HG03565 (cell line): ENCODE data around the gene RUNX1.
"Not testable (repeated sequence)": the region's sequence is repeated elsewhere in the genome, so short reads cannot be mapped to it uniquely, and the experiment has no call there.

ENCODE experiments used
- ATAC-seq: cut with Tn5 transposase; IDR thresholded peaks from one replicate; pipeline ENCODE4 v1.9.1; 2021; ENCODE audit warnings: mild to moderate bottlenecking, moderate library complexity; ENCODE audit not compliant: unreplicated experiment

Gene RUNX1

DNA sequence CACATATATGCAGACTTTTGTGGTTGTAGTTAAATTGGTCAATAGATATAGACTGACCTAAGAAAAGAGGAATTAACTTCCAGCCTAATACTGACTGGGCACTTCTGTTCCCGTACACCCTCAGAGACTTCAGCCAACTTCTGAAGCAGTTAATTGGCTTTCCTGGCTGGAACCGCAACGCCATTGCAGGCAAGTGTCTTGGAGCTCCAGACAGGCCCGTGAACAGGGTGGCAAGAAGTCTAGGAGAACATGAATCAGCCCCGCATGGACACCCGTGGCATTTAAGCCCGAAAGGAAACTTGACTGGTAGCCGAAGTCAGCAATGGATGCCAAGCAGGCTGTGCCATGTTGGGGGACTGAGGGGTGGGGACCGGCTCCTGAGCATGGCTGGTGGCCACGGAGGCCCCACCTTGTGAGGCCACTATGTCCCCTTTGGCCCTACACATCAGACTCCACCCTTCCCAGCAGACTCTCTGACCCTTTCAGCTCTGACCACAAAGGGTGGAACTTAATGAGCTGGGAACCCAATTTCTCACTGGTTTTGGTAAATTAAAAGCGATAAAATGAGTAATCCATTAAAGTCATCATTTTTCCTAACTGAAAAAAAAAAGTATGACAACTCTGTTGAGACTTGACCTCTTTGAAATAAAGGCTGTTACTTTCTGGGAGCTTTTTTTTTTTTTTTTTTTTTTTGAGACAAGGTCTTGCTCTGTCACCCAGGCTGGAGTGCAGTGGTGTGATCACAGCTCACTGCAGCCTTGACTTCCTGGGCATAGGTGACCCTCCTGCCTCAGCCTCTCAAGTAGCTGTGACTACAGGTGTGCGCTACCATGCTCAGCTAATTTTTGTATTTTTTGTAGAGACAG, 54.1 kb downstream of the RUNX1 start:
- no peak for ATAC-seq

DNA sequence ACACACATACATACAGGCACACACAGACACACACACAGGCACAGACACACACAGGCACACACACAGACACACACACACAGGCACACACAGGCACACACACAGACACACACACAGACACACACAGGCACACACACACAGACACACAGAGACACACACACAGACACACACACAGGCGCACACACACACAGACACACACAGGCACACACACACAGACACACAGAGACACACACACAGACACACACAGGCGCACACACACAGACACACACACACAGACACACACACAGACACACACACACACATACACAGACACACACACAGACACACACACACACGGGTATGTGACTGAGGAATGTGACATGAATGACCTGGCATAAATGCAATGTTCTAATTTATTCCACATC, 55.6 kb downstream of the RUNX1 start:
- ATAC-seq: not testable (repeated sequence)

DNA sequence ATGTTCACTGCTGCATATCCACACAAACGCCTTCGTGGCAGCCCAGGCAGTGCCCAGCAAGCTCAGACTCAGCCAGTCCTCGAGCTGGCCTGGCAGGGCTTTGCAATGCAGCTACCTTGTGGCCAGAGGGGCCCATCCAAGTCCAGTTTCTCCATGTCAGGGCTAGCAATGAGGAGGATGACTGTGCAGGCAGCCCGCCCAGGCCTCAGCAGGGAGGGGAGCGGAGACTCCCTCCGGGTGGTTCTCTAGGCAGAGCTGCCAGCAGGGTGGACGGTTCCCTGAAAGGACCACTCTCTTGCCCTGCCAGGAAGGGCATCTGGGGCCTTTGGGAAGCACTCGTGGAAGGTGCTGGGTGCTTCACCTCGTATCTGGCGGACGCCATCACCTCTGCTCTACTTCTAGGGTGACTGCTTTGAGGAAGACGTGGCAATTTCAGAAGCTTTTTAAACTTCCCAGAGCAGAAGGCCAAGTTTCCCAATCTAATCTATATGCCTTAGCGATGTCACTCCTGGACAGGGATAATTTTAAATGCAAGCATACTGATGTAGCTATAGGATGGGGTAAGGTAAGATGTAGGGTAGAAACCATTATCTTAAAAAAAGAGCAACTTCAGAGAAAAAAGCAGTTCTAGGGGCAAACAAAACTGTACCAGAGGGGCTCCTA, 56.2 kb downstream of the RUNX1 start:
- no peak for ATAC-seq

DNA sequence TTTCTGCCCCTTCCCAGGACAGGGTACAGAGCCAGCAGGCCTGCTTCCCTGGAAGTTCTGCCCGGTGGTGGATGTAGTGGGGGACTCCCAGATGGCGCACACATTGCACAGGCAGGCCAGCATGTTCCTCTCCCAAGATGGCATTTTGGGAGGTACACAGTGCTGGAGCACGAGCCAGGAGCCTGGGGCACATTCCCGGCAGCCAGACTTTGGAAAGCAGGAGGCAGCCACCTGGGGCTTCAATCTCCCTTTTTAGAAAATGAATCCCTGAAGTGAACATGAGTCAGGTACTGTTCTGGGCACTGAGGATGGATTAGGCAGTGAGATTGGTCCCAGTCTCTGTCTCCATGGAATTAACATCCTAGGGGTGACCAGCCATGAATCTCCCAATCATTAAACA, 56.9 kb downstream of the RUNX1 start:
- no peak for ATAC-seq

DNA sequence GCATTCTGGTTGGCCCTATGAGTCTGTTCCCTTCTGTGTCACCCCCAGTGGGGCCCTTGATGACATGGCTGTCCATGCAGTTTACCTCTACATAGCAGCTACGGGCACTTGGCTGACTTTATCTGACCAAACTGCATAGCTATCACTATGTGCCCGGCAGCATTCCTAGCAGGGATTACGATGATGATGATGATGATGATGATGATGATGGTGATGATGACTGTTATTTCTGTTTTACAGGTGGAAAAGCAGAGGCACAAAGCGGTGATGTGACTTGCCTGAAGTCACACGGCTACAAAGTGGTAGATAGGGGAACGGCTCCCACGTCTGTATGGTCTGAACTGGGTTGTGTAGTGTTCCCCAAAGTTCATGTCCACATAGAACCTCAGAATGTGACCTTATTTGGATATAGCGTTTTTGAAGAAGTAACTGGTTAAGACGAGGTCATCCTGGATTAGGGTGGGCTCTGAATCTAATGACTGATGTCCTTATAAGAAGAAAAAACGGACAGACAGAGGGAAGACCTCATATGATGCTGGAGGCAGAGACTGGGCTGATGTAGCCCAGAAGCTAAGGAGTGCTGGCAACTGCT, 57.6 kb downstream of the RUNX1 start:
- ATAC-seq: no peak

DNA sequence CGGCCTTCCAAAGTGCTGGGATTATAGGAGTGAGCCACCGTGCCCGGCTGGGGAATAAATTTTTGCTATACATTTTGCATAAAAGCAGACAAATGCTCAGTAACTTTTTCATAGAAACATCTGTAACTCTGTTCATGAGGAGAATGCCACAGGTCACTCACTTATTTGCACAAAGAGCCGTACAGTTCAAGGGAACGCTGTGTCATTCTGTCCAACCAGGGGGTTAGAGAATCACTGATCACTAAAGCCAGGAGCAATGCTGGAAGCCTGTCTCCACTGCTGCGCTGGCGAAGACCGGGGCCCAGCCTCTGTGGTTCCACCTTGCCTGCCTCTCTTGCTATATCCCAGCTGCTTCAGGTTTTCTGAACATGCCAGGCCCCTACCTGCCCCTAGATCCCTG, 58.3 kb downstream of the RUNX1 start:
- no peak for ATAC-seq

DNA sequence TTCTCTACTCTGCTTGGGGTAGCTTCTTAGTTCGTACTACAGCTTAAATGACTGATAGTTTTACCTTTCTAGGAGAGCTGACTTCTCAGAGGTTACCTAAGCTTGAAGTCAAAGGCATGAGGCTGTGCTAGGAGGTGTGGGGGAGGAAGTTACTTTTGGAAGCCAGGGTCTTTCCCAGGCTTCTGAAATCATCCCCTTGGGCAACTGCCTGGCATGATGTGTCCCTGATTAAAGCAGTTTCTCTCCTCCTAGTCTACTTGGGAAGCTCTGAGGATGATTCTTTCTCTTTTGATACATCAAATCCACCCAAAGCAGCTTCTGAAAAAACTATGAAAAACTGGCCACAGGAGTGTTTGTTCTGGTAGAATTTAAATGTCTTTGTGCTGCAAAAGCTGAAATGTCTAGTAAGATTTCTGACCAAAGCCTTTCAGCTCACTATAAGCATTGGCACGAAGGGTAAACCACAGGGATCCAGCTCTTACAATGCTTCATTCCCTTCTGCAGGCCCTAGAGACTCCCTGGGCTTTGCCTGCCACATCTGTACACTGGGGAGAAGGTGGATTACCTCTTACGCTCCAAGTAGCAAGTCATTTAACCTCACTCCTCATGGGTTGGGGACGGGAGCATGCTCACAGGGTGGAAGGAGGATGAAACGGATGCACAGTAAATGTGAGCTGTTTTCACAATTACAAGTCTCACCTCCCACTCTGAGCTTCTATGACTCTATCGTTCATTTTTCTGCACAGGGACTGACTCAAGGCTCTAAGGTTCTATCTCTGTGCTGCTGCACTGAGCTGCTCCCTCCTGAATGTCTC, 59.6 kb downstream of the RUNX1 start:
- ATAC-seq: peak; percentile 38

DNA sequence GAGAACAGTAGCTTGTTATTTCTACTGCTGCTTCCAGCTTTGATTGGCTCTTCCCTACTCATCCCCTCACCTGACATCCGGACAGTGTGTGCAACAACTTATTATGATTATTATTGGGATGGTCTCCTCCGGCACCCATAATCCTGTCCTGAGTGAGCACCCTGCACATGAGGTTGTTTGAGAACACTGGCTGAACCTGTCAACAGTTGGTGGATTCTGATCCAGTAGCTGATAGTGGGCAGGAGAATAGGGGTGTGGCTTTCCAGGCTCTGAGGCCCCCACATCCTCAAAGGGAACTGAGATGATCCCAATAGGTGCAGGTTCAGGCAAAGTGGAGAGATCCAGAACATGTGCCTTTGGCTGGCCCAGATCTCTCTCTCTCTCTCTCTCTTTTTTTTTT, 60.5 kb downstream of the RUNX1 start:
- no peak for ATAC-seq

DNA sequence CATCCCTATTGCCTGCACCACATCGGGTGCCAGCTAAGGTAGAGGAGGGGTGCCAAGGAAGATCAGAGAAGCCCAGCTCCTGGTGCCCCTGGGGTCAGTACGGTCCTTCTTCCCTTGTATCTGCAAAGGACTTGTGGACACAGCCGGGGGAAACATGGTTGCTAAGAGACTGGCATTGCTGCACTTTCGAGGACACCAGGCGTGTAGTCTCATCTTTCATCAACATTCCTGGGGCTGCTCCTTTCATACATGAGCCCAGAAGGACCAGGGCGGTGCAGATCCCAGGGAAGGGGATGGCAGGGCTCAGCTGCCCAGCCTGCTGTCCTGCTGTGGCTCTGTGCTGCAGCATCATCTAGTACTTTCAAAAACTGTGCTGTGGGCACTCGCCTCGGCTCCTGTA, 61.0 kb downstream of the RUNX1 start:
- no peak for ATAC-seq

DNA sequence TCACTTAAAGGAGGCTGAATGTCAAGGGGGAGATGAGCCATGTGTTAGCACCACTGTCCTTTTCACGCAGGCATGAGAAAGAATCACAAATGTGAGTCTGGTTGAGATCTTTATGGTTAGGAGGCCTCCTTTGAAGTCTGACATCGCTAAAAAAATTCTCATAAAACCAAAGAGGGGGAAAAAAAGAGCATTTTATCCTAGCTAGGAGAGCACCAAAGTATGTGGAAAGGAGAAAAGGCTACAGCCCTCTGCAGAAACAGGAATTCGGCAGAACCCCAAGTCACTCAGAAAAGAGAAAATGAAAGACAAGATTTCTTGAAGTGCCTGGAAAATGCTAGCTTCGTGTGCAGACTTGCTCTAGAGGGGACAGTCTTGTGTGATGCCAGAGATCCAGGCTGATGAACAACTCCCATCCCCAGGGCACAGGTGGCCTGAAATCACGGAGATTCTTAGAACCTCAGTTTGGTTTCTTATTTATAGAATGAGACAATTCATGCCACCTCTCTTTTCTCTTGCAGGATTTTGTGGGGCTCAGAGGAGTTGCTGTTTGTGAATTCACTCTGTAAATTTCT, 61.5 kb downstream of the RUNX1 start:
- ATAC-seq: peak; percentile 5

DNA sequence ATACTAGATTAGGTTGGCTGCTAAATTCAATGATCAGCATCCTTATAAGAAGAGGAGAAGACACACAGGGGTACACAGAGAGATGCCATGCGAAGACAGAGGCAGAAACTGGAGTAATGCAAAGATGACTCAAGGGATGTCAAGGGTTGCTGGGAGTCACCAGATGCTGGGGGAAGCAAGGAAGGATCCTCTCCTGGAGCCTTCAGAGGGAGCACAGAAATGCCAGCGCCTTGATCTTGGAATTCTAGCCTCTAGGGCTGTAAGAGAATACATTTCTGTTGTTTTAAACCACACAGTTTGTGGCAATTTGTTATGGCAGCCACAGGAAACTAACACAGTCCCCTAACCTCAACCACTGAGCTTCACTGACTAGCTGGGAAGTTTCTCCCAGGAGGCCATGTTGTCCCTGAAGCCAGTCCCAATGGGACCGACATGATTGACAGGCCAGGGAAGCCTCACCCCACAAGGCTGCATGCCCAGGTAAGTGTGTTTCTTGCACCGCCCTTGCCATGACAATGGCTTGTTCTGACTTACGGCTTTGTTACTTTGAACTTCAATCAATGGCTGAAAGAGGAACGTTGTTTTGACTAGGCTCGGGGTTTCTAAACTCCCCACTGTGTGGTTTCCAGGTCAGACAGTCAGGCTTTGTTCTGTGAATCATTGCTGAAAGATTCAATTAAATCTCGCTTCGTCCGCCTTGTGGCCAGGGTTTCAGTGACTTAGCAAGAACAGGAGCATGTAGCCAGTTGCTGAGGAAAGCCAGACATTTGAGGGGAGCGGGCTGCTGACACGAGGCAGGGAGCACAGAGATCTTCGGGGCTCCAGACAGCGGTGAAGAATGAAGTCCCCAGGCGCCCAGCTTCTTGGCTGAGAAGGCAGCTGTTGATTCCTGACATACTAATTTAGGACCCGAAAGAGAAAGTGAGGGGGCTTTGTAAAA, 62.3 kb downstream of the RUNX1 start:
- ATAC-seq: peak; percentile 59

DNA sequence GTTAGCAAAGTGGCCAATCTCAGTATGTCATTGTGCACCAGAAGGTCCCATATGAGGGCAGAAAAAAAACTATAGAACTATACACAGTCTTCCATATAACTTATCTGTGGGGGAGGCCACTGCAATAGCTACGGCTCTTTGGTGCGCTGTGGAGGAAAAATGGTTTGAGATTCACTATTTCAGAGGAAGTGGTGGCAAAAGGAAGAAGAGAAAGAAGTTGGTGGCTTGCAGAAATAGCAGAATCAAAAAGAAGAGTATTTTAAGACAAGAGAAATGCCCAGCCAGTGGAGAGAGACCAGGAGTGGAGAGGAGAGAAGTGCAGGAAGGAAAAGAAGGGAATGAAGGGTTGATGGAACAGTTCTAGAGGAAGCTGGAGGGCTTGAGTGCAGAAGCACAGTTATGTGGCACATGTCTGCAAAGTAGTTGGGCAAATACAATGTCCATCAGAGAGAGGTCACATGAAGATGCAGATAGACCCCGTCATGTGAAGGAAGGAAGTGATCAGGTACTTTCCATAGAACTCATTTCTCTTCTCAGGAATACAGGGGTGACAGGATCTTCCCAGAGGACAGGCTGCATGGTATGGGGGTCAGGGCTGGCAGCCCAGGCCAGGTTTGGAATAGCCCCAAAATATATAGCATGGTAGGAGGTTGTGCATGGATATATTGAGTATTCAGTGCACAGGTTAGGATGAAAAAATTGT, 64.6 kb downstream of the RUNX1 start:
- no peak for ATAC-seq

DNA sequence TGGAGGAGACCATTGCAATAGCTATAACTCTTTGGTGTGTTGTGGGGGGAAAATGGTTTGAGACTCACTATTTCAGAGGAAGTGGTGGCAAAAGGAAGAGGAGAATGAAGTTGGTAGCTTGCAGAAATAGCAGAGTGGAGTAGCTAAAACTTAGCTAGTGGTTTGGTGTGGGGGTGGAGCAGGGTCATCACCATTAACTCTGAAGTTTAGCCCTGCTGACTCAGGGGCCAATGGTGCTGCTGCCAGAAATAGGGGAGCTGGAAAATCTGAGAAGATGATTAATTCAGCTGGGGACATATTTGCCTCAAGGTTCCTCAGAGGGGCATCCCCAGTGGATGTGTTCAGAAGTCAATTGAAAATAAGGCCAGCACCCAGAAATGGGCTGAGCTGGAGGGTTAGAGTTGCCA, 65.4 kb downstream of the RUNX1 start:
- ATAC-seq: no peak

DNA sequence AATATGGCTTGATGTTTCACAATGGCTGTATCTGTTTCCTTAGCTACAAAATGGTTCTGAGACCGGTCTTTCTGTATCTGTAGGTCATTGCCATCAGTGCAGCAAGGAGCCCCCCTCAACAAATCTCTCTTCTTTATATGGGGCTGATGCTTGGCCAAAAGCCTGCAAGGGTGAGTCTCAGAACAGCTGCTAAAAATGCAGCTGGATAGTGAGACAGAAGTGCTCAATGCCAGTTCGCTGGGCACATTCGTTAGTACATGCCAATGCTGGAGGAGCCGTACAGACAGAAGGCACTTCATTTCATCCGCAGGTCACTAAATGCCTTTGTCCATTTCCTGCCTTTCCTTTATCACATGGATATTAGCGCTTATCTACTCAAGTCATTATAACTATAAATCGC, 67.3 kb downstream of the RUNX1 start:
- no peak for ATAC-seq

DNA sequence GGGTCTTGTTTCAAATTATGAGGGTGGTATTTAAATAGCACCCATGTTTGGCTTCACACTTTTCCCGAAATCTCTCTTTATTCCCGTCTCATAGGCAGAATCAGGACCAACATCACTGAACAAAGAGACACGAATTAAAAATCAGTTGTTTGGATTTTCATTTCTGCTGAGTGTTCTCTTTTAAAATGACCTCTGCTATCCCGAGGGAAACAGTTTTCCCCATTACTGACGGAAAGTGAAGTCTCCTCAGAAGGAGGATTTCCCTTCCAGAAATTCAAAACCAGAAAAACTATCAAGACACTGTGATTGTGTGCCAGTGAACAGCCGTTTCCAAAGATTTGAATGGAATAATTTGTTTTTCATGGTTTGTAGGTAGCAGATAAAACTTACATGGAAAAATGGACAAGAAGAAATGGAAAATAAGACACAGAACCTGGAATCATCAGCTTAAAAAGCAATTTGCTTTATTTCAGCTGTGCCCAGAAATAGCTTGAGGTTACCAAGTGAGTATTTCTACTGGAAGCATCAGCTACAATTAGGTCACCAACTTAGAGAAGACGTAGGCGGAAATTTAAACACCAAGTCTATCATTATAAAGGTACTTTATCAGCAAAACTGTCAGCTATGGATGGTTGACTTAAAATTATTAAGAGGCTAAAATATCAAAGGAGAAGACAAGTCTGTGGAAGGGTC, 68.5 kb downstream of the RUNX1 start:
- no peak for ATAC-seq

DNA sequence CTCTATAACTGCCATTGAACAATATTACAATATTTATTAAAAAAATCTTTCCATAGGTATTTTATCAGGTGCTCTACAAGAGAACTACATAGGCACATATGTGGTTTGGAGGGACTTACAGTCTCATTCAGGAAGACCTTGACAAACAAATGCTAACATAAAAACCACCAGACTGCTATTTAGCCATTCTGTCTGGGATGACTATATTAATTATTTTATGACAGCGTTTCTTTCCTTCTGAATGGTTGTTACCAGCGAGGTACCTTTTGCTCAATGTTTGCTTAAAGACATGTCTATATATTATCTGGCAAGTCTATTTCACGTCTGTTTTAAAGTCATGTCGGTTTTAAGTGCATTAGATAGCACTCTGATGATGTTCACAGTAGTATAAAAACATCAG, 69.7 kb downstream of the RUNX1 start:
- no peak for ATAC-seq

DNA sequence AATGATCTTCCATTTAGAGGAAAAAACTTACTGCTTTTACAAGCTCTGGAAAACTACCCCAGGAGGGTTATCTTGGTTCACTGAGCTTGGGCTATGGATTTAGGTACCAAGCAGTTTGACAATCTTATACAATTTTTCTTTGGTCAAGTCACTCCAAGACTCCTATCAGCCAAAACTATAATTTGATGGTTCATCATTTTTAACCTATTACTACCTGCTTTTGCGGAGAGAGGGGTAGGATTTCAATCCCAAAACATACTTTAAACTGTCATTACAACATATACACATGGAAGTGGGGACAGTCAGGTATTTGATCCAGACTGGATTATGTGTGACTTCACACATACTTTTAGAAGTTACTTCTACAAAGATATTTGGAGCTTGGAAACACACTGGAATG, 71.8 kb downstream of the RUNX1 start:
- ATAC-seq: no peak

DNA sequence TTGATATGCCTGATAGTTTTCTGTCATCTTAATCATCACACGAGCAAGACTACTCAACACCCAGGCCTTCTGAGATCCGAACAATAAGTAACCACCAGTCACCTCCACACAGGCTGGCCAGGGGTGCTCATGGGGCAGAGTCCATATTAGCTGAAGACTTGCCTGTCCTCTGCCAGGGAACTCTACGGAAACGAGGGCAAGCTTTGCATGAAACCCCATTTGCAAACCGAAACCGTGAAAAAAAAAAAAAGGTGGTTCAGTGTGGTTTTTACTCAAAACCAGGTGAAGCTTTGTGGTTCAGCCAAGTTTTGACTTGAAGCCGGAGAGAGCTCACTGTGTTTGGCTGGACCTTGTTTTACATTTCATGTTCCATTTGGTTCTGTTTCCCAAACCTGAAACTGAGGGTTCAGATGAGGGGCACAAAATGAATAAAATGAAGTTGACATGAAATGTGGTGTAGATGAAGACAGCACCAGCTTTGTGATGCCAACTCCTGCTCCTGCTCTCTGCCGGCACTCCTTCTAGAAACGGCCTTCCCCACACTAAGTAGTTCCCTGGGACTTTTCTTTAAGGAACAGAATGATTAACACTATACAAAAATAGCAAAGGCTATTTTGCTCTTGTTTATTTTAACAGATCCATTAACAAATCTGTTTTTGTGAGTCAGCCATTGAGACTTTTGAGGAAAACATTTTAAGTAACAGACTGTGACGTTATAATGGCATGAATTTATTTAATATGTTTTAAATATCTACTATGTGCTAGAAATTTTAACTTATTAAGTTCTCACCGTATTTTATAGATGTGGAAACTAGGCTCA, 74.7 kb downstream of the RUNX1 start:
- ATAC-seq: peak; percentile 77
